ENCODE measurements around the gene SLC39A8.

GRCh38 chr4:102217345-102217744, 127.9 kb downstream of the SLC39A8 start:
- no peak for TF ChIP-seq EP300 (IDR thresholded peaks at IDR 0.05)
- no peak for TF ChIP-seq CTCF (IDR thresholded peaks at IDR 0.05)
- no peak for TF ChIP-seq POLR2A (IDR thresholded peaks at IDR 0.05)

Data from tibial nerve (tissue), 4 donors.